ENCODE measurements around the gene PDF. TPM values are rescaled to one million over a fixed set of nuclear protein-coding genes. Genes with fewer than 3 reads are reported as not detected.
A peak's percentile ranks its signal among the peaks of the same experiment; 100 is the strongest.

The PDF gene
- polyA plus RNA-seq, 10 donors, result 2.3 to 7.1 (median 3.8) TPM

DNA sequence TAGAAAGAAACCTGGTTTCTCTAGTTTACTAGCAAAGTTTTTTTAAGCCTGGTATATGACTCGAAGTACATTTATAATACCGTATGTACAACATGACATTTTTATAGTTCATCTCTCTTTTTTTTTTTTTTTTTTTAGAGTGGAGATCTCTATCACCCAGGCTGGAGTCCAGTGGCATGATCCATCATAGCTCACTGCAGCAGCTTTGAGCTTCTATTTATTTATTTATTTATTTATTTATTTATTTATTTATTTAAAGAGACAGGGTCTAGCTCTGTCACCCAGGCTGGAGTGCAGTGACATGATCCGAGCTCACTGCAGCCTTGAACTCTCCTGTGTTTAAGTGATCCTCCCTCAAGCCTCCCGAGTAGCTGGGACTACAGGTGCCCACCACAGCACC is 45.1 kb downstream of the PDF start:
- DNase-seq, result no peak

DNA sequence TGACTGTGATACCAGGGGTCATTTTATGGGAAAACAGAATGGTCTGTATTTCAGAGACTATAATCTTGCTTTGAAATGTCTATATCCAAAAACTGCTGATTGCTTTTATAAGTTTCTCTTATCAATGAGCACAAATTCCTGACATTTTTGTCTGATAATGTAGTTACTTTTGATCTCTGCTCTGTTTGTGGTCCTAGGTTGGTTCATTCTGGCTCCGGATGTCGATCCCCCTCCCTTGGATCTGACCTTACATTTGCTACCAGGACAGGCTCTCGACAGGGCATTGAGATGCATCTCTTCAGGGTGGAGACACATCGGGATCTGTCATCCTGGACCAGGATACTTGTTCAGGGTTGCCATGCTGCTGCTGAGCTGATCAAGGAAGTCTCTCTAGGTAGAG is 46.5 kb downstream of the PDF start:
- no peak for DNase-seq

DNA sequence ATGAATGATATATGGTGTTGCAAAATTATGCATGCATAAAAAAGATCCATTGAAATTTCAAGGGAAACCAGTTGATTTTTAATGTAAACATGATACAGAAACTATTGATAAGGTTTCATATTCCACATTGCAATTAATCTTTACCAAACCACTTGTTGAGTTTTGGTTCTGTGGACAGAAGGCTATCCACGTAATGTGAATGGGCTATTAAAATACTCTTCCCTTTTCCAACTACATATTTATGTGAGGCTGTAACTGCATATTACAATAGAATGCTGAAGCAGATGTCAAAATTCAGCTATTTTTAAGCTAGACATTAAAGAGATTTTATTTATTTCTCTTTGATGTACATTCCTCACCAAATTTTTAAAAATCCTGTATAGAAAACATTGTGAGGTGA is 53.0 kb downstream of the PDF start:
- DNase-seq, result peak in 2 of 3 donors; percentile 39 to 58

Other genes starting within 250 kb of the PDF start
- gene HAS3, start 224.9 kb downstream of the PDF start, polyA plus RNA-seq (ENCODE audit: insufficient read length in 10 of 10), result 1 to 10 TPM; 1.4 to 5.3 (median 2.1) TPM
- 10 to 100 TPM; 58.6 to 83.0 (median 65.6) TPM for gene CHTF8, start 198.0 kb downstream of the PDF start, polyA plus RNA-seq (ENCODE audit: insufficient read length in 10 of 10)
- gene UTP4, start 197.9 kb downstream of the PDF start, polyA plus RNA-seq (ENCODE audit: insufficient read length in 10 of 10), result 10 to 100 TPM; 30.3 to 40.9 (median 35.4) TPM
- gene SNTB2, start 143.4 kb downstream of the PDF start, polyA plus RNA-seq (ENCODE audit: insufficient read length in 10 of 10), result 10 to 100 TPM; 14.8 to 21.2 (median 17.7) TPM
- 10 to 100 TPM; 32.4 to 38.1 (median 36.2) TPM for gene VPS4A, start 19.2 kb downstream of the PDF start, polyA plus RNA-seq (ENCODE audit: insufficient read length in 10 of 10)
- gene COG8, start 9.0 kb upstream of the PDF start, polyA plus RNA-seq (ENCODE audit: insufficient read length in 10 of 10), result 10 to 100 TPM; 19.0 to 23.6 (median 20.8) TPM
- 10 to 100 TPM; 18.4 to 29.5 (median 23.4) TPM for gene NIP7, start 9.2 kb upstream of the PDF start, polyA plus RNA-seq (ENCODE audit: insufficient read length in 10 of 10)
- gene TMED6, start 21.2 kb upstream of the PDF start, polyA plus RNA-seq (ENCODE audit: insufficient read length in 10 of 10), result 1 to 10 TPM in 7 of 10 donors, under 1 TPM in 3; 0.80 to 2.0 (median 1.4) TPM
- gene TERF2, start 55.4 kb upstream of the PDF start, polyA plus RNA-seq (ENCODE audit: insufficient read length in 10 of 10), result 10 to 100 TPM; 27.8 to 35.2 (median 29.3) TPM
- gene CYB5B, start 94.0 kb upstream of the PDF start, polyA plus RNA-seq (ENCODE audit: insufficient read length in 10 of 10), result 10 to 100 TPM; 51.6 to 85.7 (median 68.2) TPM
- 10 to 100 TPM; 10.3 to 22.7 (median 15.5) TPM for gene NFAT5, start 235.4 kb upstream of the PDF start, polyA plus RNA-seq (ENCODE audit: insufficient read length in 10 of 10)